Measurements from ENCODE around the gene RIPK4. TPM values are rescaled to one million over a fixed set of nuclear protein-coding genes. Genes with fewer than 3 reads are reported as not detected.
"Not testable (repeated sequence)": the region's sequence is repeated elsewhere in the genome, so short reads cannot be mapped to it uniquely, and the experiment has no call there.

RIPK4 gene
- polyA plus RNA-seq, 1 donor (not counting 4 experiments of a cell fraction or from before 2014, with no cell fraction given), result 18.4 TPM

GRCh38 chr21:41725421-41726031 lies 41.3 kb downstream of the RIPK4 start:
- Histone ChIP-seq H3K27ac (ENCODE audit: control insufficient read depth, insufficient read depth, low read length) (no peak overlapping the region), H3K79me2 (ENCODE audit: control insufficient read depth, insufficient read depth, low read length) (no peaks in the 10 kb centered on the region), H4K20me1 (ENCODE audit: control insufficient read depth, extremely low read depth, insufficient read depth, low read length) (no peaks in the 10 kb centered on the region), H3K4me3 (ENCODE audit: control insufficient read depth in 2 of 3, extremely low read depth in 1 of 3, insufficient read depth in 2 of 3, low read depth in 1 of 3, low read length in 3 of 3) (no peak overlapping the region), H3K9ac (ENCODE audit: control insufficient read depth, extremely low read depth, insufficient read depth, low read length) (no peak overlapping the region), H3K4me1 (ENCODE audit: control insufficient read depth, extremely low read depth, insufficient read depth, low read length) (peaks cover 50% of the 10 kb centered on the region), H2AFZ (ENCODE audit: control insufficient read depth, low read length) (no peak overlapping the region), H3K27me3 (ENCODE audit: control insufficient read depth, extremely low read depth, insufficient read depth, low read length) (no peaks in the 10 kb centered on the region), H3K36me3 (ENCODE audit: control insufficient read depth in 2 of 2, extremely low read depth in 1 of 2, insufficient read depth in 2 of 2, low read length in 2 of 2) (no peaks in the 10 kb centered on the region), H3K4me2 (ENCODE audit: control insufficient read depth, extremely low read depth, insufficient read depth, low read depth, low read length) (no peak overlapping the region), H3K9me1 (ENCODE audit: control insufficient read depth, extremely low read depth, insufficient read depth, low read length) (no peaks in the 10 kb centered on the region), H3K9me3 (ENCODE audit: control insufficient read depth, low read depth, low read length) (no peaks in the 10 kb centered on the region)
- TF ChIP-seq CTCF (optimal IDR thresholded peaks at IDR 0.05 in 1 of 3, IDR thresholded peaks at IDR 0.05 in 1 of 3, conservative IDR thresholded peaks at IDR 0.05 in 1 of 3; ENCODE audit: extremely low read depth in 1 of 3, insufficient read depth in 2 of 3, low read length in 3 of 3) (no peak), EZH2 (IDR thresholded peaks at IDR 0.05; ENCODE audit: low read length) (no peak)
- DNase-seq (ENCODE audit: low read depth, low spot score) (no peak), FAIRE-seq (no peak)
- dilution Hi-C loops (cut with MboI; ENCODE audit: extremely low pct_ligation_motif_present, low sequenced_read_pairs), result no loop called here

GRCh38 chr21:41723835-41724234 lies 43.0 kb downstream of the RIPK4 start:
- DNase-seq (ENCODE audit: low read depth, low spot score); H3K27ac ChIP-seq (ENCODE audit: control insufficient read depth, insufficient read depth, low read length); H3K9me1 ChIP-seq (ENCODE audit: control insufficient read depth, extremely low read depth, insufficient read depth, low read length); H3K4me3 ChIP-seq (ENCODE audit: control insufficient read depth in 2 of 3, extremely low read depth in 1 of 3, insufficient read depth in 2 of 3, low read depth in 1 of 3, low read length in 3 of 3); H3K4me2 ChIP-seq (ENCODE audit: control insufficient read depth, extremely low read depth, insufficient read depth, low read depth, low read length); H4K20me1 ChIP-seq (ENCODE audit: control insufficient read depth, extremely low read depth, insufficient read depth, low read length); H3K36me3 ChIP-seq (ENCODE audit: control insufficient read depth in 2 of 2, extremely low read depth in 1 of 2, insufficient read depth in 2 of 2, low read length in 2 of 2); dilution Hi-C loops (cut with MboI; ENCODE audit: extremely low pct_ligation_motif_present, low sequenced_read_pairs); H2AFZ ChIP-seq (ENCODE audit: control insufficient read depth, low read length); H3K9me3 ChIP-seq (ENCODE audit: control insufficient read depth, low read depth, low read length); H3K9ac ChIP-seq (ENCODE audit: control insufficient read depth, extremely low read depth, insufficient read depth, low read length); H3K79me2 ChIP-seq (ENCODE audit: control insufficient read depth, insufficient read depth, low read length); H3K27me3 ChIP-seq (ENCODE audit: control insufficient read depth, extremely low read depth, insufficient read depth, low read length); FAIRE-seq: not testable (repeated sequence)
- peaks cover 34% of the 10 kb centered on the region for H3K4me1 ChIP-seq (ENCODE audit: control insufficient read depth, extremely low read depth, insufficient read depth, low read length)
